Stimulated activated naive CD4-positive, alpha-beta T cell (primary cell): ENCODE data around the gene PAM.

Experiments
- DNase-seq, 6 experiments: peaks; one replicate each; lab custom pipeline; 2025; lab: John Stamatoyannopoulos, UW

PAM gene

GRCh38 chr5:102937894-102938293, 182.8 kb downstream of the PAM start:
- DNase-seq: no peak

- no peak for DNase-seq
Measured at GRCh38 chr5:102941111-102941510, 186.0 kb downstream of the PAM start.

GRCh38 chr5:102946414-102946813, 191.3 kb downstream of the PAM start:
- no peak for DNase-seq

GRCh38 chr5:102946971-102947370, 191.9 kb downstream of the PAM start:
- DNase-seq: no peak

DNA sequence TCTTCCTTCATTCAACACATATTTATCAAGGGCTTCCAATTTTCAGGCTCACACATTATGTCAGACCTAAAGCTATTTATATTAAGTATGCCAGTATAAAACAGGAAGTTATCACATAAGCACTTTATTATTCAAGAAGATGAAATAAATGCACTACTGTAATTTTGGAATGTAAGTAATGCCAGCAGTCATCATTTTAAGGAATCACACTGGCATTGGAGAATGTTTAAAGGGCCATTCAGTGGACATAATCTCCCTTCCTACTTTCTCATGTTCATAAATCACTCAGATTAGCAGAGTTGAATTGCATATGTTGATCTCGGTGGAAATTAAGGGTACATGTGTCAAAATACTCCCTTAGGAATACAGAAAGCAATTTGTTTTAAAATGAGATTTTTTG, 200.4 kb downstream of the PAM start:
- no peak for DNase-seq

DNA sequence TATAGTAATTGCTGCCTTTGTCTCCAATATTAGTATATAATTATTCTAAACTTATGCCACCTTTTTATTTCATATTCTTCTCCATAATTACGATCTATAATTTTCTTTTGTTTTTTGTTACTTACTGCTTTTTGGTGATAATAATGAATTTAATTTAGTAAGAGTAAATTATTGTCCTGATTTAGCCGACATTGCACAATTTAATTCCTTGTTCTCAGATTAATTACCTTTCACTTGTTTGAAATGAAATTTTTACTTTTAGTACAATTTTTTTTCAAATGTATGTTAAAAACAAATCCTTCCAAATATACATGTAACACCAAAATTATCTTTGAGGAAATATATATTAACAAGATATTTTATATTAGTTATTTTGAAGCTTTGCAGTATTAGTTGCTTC, 201.5 kb downstream of the PAM start:
- DNase-seq: no peak

DNA sequence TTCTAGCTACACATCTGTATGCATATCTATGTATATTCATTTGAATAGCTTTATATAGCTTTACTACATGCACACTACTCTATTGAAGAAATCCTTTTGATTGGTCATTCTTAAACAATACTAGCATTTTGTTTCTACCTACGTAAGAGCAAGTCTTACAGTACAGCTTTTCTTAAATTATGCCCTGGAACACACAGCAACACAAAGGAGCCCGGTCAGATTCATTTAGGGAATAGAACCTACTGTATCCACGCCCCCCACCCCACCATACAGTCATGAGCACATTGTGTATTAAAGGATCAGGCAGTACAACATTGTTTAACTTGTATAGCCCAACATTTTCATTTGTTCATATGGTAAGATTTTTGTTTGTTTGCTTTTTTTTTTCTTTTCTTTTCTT, 202.0 kb downstream of the PAM start:
- DNase-seq: no peak

DNA sequence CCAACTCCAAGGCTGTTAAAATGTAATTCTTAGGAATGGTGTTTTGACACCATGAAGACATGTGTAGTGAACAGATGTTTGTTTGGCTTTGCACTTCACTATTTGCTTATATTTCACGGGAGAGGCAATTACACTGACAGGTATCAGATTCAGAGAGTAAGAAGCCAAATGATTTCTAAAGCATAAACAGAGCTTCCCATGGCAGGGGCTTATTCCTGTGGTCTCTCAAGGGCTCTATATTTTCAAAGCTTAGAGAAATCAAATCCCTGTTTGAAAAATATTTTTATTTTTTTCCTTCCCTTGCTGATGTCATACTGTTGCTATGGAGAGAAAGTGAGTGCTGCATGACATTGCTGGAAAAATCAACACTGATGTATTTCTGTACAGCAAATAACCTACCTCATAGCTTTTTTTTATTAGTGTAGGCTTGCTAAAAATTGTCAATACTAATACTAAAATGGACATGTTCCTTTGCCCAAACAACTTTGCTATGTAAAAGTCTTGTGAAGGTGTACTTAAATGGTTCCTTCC, 203.4 kb downstream of the PAM start:
- DNase-seq: no peak

DNA sequence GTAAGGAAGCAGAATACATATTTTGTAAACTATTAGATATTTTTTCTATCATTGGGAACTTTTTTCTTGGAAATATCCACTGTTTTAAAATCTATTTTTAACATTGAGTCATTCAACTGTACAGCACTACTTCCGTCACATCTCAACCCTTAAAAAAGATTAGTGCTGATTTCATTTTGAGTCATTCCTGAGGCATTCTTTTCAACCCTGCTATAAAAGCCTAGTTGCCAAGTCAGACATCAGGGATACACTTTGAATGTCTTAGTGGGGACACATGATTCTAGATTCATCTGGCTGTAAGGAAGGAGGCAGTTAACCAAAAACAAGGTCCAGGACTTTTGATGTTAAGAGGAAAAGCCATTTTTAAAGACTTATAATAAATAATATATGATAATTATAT, 203.9 kb downstream of the PAM start:
- no peak for DNase-seq

- DNase-seq: no peak
Measured at GRCh38 chr5:102961671-102962070, 206.6 kb downstream of the PAM start.

- no peak for DNase-seq
Measured at GRCh38 chr5:102965653-102966052, 210.5 kb downstream of the PAM start.

GRCh38 chr5:102969641-102970040, 214.5 kb downstream of the PAM start:
- DNase-seq: no peak

DNA sequence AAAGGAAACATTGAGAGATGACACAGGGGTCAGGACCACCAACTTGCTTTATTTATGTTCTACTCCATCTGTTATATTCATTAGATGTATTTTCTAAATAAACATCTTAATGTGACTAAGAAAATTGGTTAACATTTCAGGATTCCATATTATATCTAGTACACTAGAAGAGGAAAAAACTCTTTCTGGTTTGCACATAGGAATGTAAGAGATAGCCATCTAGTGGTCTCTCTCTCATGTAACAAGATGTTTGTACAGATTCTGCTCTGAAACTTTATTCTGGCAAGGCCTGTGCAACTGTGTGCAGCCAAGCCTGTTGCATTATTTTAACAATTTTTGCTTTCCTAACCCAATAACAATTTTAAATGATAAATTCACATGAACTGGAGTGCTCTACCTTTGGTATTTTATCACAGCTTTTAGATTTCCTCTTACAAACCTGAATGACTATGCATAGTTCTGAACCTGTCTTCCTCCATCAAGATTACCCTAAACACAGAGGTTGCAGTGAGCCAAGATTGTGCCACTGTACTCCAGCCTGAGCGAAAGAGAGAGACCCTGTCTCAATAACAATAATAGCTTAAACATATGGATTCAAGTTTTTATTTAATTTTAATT, 216.7 kb downstream of the PAM start:
- DNase-seq: no peak

DNA sequence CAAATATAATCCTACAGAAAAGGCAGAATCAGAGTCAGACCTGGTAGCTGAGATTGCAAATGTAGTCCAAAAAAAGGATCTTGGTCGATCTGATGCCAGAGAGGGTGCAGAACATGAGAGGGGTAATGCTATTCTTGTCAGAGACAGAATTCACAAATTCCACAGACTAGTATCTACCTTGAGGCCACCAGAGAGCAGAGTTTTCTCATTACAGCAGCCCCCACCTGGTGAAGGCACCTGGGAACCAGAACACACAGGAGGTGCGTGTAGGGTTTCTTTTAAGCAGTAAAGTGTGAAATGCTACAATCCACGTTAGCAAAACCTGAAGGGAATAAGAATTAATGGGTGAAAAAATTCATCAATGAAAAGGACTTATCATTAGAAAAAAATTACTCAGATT, 219.1 kb downstream of the PAM start:
- DNase-seq: no peak

DNA sequence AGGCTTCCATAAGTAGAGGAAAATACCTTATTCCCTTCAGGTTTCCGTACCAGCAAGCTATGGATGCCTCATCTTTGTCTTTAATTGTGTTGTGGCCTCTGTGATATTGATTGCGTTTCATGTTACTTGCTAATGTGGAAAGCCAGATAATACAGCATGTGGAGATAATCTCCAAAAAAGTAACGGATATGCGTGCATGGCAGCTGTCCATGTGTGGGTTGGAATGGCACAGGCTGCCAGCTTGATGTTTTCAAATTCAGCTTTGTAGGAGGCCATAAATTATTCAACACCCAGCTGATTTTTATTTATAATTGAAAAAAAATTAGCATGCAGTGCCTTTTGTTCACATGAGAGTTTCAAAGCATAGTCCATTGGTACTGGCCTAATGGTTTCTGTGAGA, 219.9 kb downstream of the PAM start:
- DNase-seq: no peak

DNA sequence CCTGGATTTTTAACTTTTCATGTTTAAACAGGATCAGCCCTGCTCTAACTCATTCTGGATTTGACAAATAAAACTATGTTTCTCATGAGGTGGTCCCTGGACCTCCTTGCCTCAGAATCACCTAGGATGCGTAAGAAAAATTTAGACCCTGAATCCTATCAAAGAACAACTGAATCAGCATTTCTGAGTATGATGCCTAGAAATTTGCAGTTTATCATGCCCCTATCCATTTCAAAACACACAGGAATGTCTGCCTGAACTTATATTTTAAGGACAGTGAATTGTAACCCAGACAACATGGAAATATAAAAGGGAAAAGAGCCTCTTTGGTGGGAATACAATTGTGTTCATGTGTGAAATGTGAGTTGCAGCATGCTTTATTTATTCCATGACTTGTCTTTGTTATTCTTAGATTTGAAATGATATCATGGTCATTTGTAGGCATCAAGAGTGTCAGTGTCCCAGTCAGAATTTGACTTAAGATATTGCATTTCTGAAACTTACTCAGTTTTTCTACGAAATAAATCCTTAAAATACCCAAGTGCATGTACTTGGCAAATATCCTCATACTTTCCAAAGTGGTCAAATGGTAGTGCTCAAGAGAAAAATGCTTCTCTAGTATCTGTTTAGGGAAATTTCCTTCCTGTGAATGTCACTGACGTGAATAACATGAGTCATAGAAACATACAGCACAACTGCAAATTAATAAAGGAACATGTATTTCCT, 220.5 kb downstream of the PAM start:
- DNase-seq: no peak

- DNase-seq: no peak
Measured at GRCh38 chr5:102981957-102982635, 227.0 kb downstream of the PAM start.

DNA sequence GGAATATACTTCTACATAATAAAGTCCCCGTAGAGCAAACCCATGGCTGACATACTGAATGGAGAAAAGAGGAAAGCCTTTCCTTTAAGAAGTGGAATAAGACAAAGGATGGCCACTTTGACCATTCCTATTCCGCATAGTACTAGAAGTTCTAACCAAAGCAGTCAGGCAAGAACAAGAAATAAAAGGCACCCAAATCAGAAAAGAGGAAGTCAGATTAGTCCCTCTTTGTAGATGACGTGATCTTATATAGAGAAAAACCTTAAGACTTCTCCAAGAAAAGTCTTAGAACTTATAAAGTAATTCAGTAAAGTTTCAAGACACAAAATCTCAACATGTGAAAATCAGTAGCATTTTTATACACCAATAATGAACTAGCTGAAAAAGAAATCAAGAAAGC, 231.0 kb downstream of the PAM start:
- DNase-seq: no peak

DNA sequence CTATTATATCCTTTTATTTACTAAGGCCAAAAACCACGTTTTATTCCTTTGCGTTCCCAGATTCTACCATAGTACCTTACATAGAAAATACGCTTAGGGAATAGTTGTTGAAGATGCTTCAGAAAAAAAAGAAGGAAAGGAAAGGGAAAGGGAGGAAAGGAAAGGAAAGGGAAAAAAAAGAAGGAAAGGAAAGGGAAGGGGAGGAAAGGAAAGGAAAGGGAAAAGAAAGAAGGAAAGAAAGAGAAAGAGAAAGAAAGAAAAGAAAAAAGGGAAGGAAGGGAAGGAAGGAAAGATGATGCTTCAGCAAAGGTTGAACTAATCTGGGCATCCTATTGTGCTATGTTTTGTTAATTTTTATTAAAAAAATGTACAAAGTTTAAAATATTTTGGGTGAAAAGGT, 233.4 kb downstream of the PAM start:
- no peak for DNase-seq

DNA sequence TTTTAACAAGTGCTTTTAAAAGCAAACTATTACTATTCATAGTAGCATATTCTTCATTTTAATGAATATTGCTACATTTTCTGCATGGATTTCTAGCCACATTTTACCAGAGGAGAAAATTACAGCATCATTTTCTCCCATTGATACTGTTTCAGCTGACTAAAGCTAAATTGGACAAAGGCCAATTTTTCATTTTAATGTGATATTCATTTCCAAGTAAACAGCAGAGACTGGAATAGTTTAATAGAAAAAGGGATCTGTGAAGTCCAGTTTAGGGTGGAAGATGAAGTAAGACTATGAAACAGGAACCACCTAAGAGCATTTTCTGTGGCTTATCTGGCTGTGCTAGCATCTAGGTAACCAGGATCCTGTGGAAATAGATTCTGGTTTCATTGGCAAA, 236.7 kb downstream of the PAM start:
- no peak for DNase-seq

- DNase-seq: no peak
Measured at GRCh38 chr5:102996011-102996575, 241.0 kb downstream of the PAM start.

DNA sequence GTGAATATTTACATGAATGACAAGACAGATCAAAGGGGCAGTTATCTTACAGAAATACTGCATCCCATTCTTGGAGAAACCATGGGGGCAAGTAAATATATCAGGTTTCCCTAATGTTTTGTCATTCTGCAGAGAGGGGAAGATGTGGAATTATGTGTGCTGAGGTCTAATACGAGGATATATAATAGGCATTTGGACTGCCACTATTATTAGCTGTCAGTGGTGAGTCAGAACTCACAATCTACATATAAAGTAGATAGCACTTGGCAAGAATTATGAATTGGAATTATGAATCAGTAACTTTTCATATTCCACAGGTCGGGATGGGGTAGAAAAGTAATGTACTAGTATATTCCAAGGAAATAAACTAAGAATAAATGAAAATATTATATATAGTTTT, 243.1 kb downstream of the PAM start:
- no peak for DNase-seq

DNA sequence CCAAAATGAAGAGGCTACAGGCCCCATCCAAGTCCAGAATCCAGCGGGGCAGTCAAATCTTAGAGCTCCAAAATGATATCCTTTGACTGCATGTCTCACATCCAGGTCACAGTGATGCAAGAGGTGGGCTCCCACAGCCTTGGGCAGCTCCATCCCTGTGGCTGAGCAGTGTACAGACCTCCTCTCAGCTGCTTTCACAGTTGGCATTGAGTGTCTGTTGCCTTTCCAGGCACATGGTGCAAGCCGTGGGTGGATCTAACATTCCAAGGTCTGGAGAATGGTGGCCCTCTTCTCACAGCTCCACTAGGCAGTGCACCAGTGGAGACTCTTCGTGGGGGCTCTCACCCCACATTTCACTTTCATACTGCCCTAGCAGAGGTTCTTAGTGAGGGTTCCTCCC, 244.1 kb downstream of the PAM start:
- no peak for DNase-seq
